NK-92 treated with Interleukin-12 subunit alpha and Interleukin-12 subunit beta, amount 100 ng/mL, for 24 hours (cell line): ENCODE measurements around the gene IQCH.

Source experiments
- DNase-seq: peaks from one replicate; lab custom pipeline; 2025; lab: John Stamatoyannopoulos, UW

The IQCH gene

DNA sequence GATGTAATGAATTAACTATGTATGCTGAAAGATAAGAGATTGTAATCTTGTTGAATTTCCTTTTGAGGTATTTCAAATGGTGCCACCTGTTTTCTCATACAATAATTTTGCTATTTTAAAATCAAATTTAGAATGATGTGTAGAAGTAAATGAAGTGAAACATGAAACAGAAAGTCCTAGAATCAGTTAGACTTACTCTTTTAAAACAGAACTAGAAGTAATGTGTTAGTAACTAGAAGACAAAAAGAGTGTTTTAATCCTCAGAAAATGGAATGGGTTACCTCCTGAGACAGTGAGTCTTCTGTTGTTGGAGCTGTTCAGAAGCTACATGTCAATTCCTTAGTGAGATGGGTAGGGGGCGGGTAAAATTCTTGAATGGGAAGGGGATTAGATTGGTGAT is 279.8 kb downstream of the IQCH start:
- no peak for DNase-seq

DNA sequence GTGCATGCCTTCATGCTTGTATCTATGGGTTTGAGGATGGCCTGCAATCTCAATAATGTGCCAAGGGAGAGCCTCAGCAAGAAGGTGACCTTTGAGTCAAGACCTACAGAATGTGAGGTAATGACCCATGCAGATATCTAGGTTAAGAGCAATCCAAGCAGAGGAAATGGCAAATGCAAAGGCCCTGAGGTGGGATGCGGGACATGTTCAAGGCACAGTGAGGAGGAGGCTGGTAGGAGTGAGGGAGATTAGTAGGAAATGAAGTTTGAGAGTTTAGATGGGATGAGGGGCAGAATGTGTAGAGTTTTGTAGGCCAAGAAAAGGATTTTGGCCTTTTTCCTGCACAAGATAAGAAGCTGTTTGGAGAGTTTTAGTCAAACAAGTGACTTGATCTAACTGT is 283.2 kb downstream of the IQCH start:
- DNase-seq: no peak

DNA sequence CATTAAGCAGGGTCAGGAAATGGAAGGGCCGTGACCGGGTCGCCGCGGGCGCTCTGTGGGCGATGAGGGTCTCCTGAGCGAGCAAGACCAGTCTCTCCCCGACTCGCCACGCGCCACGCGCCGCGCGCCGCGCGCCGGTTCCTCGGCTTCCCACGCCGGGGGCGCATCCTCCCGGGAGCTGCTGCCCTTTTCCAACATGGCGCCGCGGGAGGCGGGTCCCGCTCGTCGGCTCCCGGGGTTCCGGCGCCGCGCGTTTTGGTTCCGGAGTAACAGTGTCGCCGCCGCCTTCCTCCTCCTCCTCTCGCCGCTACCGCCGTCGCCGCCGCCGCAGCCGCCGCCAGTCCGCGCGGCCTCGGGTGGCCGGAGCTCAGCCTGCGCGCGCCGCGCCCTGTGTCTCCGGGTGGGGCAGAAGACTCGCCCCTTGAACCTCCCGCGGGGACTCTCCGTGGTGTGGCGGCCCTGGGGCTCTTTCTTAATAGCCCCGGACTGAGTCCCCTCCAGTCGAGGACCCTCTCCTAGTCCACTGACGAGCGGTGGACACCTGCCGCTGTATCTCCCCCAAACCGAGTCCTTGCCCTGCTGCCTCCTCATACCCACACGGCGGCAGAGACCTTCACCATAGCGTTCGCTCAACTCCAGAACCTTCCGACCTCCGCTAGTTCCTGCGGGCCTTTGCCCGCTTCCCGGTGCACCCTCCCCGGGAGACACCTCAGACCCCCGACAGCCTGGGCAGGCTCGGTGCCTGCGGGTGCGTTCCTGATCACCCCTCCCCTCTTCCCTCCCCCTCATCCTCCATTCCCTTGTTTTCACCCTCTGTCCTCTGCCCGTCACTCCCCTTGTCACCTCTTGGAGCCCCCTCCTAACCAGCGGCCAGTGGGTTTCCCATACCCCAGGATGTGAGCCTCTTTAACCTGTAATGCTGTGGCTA is 288.1 kb downstream of the IQCH start, which contains the start of gene MAP2K5:
Gene MAP2K5 (plus strand): TSS at position 284 of the 928 bp plus-strand sequence. CDS start 633 bp downstream, at position 917.
- peak; percentile 80 for DNase-seq

DNA sequence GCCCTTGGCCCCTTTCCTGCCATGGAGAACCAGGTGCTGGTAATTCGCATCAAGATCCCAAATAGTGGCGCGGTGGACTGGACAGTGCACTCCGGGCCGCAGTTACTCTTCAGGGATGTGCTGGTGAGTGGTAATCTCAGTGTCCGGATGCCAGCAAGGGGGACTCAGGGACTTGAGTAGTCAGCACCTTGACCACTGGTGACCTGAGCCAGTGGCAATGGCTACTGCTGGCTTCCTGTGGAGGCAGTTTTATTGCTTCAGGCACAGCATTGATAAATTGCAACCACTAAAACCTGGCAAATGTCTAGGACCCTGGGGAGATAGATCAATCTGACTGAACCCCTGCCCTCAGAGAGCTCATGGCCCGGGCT is 288.7 kb downstream of the IQCH start:
- DNase-seq: no peak

DNA sequence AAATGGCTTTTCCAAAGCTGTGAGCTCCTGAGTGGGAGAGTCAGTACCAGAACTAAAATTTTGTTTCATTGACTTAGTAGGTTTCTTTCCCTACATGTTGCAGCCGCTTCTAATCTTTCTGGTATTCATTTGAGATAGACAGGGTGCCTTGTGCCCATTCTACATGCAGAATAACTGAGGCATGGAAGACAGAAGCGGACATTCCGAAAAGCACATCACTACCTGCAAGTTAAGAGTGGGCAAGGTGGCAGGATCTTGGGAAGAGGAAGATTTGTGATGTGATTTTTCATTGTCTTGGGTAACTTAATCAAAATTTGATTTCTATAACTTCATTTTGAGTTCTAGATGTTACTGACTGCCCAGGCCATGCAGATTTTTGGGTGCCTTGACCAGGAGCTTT is 289.9 kb downstream of the IQCH start:
- no peak for DNase-seq

DNA sequence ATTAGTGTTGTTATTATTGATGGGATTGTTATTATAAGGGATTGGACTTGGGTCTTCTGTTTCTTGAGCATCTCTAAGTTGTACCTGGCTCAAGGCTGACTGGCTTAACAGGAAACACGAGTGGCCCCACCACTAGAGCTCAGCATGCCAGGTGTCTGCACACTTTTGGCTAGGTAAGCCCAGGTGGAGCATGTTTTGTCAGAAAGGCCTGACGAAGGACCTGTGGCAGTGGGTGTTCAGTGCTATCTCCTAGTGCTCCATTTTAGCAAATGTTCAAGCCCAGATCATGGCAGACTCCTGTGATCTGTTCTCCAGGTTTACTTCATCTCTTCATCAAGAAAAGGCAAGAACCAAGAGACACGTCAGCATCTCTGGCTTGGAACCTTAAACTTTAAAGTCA is 291.3 kb downstream of the IQCH start:
- no peak for DNase-seq

DNA sequence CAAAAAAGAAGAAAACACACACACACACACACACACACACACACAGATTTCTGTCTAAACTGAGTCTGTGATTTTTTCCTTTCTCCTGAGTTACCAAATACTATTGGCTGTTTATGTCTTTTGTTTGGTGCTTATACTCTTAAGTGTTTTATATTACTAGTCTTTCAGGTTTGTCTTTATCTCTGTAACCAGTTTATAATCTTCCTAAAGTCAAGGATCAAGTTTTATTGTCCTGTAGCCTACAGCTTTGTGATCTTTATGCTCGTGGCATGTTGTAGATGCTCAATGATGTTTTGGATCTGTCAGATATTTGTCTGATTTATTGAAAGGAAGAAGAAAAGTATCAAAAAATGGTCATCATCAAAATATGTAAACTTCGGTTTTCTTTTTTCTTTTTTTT is 292.5 kb downstream of the IQCH start:
- no peak for DNase-seq

DNA sequence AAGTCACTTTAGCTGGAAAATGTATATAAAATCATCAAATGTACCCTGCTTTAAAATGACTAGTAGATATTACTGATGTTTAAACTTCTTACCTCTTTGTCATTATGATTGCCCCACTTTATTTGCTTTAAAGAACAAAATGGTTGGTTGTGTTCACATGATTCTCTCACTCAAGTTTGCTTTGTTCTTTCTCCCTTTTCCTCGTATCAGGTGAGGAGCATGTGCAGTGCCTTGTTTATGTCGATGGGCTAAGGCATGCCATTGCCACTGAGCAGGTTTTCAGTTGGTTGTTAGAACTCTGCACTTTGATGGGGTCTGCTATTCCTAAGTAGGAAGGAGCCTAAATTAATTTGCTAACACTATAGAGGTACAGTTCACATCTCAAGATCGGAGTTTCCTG is 293.2 kb downstream of the IQCH start:
- no peak for DNase-seq

DNA sequence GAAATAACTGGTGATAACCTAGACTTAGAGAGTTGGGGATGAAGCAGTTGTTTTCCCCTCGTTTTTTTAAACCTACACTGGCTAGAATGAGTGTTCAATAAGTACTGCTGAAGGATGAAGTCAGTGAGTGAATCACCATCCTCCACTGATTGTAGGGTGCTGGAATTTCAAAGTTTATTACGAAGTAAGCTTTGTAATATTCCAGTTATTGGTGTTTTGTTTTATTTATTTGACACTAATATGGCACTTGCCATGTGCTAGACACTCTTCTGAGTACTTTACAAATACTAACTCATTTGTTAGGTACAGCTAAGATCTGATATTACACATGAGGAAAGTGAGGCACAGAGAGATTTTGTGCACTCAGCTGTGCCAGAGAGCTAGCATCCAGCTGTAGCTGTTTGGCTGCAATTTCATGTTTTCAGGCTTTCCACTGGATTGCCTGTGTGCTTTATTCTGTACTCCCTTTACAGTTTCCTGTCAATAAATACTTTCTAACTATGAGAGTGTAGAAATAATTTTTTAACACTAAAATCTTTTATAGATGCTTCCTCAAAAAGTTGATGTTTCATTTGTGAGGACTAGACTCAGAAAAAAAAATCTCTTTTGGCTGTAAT is 293.8 kb downstream of the IQCH start:
- DNase-seq: no peak

DNA sequence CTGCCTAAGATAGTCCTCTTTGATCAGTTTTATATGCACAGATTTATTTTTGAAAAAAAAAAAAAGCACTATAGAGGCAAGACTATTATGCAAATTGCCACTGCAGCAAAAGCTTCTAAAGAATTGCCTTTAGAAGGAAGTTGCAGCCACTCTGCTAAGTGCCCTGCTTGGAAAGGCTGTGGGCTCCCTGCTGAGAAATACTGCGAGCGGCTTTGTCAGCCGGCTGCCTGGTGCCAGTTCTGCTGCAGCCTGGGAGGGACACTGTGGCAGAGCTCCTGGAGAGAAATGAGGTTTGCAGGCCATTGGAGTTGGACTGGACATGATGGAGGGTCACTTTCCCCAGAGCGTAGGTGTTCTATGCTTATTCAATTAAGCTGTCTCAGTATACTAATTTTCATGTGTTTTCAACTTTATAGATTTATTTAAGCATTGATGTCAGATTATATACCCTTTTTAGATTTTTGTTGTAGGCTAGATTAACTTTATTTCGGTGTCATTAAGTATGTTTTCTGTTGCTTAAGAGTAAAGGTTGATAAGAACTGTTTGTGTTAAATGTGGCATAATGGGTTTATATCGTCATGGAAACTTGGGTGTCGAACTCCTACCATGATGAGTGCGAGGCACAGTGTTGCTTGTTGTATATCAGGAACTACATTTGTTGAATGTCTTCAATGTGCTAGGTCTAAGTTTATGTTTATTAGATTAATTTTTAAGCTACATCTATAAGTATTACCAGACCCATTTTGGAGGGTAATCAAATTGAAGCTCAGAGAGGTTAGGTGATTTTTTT is 294.5 kb downstream of the IQCH start:
- no peak for DNase-seq

DNA sequence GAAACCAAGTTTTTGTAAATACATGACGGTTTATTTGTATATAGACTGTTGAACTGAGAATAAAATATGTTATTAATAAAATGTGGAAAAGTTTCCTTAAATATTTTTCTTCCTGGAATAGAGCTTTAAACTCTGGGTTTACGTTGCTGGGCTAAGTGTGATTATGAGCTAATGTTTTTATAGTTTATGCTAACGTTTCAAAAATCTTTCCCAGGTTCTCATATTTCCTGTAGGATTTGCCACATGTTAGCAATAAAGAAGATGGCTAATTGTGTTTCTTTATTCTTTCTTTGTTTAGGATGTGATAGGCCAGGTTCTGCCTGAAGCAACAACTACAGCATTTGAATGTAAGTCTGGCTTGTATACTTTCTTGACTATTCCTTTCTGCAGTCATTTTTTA is 295.1 kb downstream of the IQCH start:
- DNase-seq: no peak

DNA sequence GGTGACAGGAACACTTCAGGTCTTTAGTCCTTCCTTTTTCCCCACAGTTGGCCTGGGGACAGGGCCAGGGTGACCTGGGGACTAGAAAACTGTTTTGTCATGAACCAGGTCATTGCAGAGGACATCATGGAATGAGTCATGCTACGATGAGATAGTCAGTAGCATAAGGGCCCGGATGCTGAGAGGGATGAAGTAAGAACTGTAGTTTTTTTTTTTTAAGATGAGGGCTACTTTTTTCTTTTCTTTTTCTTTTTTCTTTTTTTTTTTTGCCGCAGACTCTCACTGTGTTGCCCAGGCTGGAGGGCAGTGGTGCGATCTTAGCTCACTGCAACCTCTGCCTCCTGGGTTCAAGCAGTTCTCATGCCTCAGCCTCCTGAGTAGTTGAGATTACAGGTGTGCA is 295.9 kb downstream of the IQCH start:
- DNase-seq: no peak

DNA sequence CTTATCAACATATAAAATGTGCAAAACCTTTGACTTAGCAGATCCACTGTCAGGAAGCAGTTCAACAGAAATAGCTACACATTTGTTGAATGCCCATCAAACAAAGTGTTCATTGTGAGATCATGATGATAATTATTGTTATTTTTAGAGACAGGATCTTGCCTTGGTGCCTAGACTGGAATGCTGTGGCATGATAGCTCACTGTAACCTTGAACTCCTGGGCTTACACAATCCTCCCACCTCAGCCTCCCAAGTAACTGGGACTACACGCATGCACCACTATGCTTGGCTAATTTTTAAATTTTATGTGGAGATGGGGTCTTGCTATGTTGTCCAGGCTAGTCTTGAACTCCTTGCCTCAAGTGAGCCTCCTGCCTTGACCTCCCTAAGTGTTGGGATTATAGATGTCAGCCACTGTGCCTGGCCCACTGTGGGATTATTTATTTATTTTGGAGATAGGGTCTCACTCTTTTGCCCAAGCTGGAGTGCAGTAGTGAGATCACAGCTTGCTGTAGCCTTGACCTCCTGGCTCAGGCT is 296.7 kb downstream of the IQCH start:
- no peak for DNase-seq
